HG02678 (cell line): ENCODE results near the gene NCF1.
"Not testable (repeated sequence)": the region's sequence is repeated elsewhere in the genome, so short reads cannot be mapped to it uniquely, and the experiment has no call there.

Source experiments
- ATAC-seq: cut with Tn5 transposase; IDR thresholded peaks from one replicate; pipeline ENCODE4 v1.9.1; 2021; ENCODE audit warnings: mild to moderate bottlenecking, moderate library complexity; ENCODE audit not compliant: unreplicated experiment

Gene NCF1

GRCh38 chr7:74788369-74789150 lies 14.7 kb downstream of the NCF1 start:
- peak; percentile 86 for ATAC-seq

GRCh38 chr7:74789200-74789736 lies 15.5 kb downstream of the NCF1 start:
- ATAC-seq: not testable (repeated sequence)

- ATAC-seq: not testable (repeated sequence)
Measured at GRCh38 chr7:74797848-74798622, 24.2 kb downstream of the NCF1 start.

- ATAC-seq: not testable (repeated sequence)
Measured at GRCh38 chr7:74798644-74799043, 24.8 kb downstream of the NCF1 start.

GRCh38 chr7:74815882-74816281 lies 42.1 kb downstream of the NCF1 start:
- not testable (repeated sequence) for ATAC-seq

GRCh38 chr7:74820146-74820805 lies 46.5 kb downstream of the NCF1 start:
- peak; percentile 92 for ATAC-seq

- ATAC-seq: not testable (repeated sequence)
Measured at GRCh38 chr7:74821259-74821658, 47.4 kb downstream of the NCF1 start.

- not testable (repeated sequence) for ATAC-seq
Measured at GRCh38 chr7:74829959-74830358, 56.1 kb downstream of the NCF1 start.

- ATAC-seq: not testable (repeated sequence)
Measured at GRCh38 chr7:74830411-74830810, 56.6 kb downstream of the NCF1 start.
